ENCODE data around the gene PRRT3. TPM values are rescaled to one million over a fixed set of nuclear protein-coding genes. Genes with fewer than 3 reads are reported as not detected.

The PRRT3 gene
- total and polyA plus RNA-seq, 2 experiments from 2014 or later: 4.3 to 6.9 TPM

GRCh38 chr3:9942934-9943690, 9.1 kb downstream of the PRRT3 start (continued):
- no peak for TF ChIP-seq ZNF462 (CRISPR knock-in tag; IDR thresholded peaks at IDR 0.05)
- no peak for TF ChIP-seq REST (IDR thresholded peaks at IDR 0.05; ENCODE audit: unreplicated experiment)

DNA sequence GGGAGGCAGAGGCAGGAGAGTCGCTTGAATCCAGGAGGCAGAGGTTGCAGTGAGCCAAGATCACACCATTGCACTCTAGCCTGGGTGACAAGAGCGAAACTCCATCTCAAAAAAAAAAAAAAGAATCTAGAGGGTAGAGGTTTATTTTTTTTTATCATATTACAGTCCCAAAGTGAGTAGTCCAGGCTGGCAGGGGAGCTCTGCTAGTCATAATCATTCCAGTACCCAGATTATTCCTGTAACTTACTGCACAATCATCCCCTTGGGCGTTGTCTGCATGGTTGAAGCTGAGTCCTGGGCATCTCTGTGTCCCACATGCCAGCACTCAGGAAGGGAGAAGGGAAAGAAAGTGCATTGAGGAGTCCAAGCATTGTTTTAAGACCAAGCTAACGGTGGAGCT, 10.0 kb downstream of the PRRT3 start:
- Mint-ChIP-seq H3K4me1 (no peaks in the 10 kb centered on the region), H3K4me3 (no peak overlapping the region), H3K36me3 (ENCODE audit: low read depth) (peaks cover 16% of the 10 kb centered on the region; the same call in 2 of the 3 replicates), H3K9me3 (no peaks in the 10 kb centered on the region; the same call in 2 of the 3 replicates), H3K27ac (no peak overlapping the region), H3K27me3 (ENCODE audit: insufficient read depth, low read depth, poor library complexity) (peaks cover 17% of the 10 kb centered on the region)
- Histone ChIP-seq H3K9me2 (ENCODE audit: insufficient read depth) (no peaks in the 10 kb centered on the region), H3K4me2 (no peak overlapping the region), H4K20me1 (replicated peaks; ENCODE audit: insufficient read depth) (no peaks in the 10 kb centered on the region), H3K4me1 (ENCODE audit: insufficient read depth) (no peaks in the 10 kb centered on the region), H3K4me3 (no peak overlapping the region), H3K27ac (ENCODE audit: low read depth) (no peak overlapping the region), H3K79me2 (replicated peaks; ENCODE audit: insufficient read depth) (no peaks in the 10 kb centered on the region), H3K27me3 (ENCODE audit: insufficient read depth) (no peaks in the 10 kb centered on the region; the same call in 1 of the 2 replicates), H2AFZ (no peak overlapping the region), H3F3A (replicated peaks; ENCODE audit: low read depth) (no peaks in the 10 kb centered on the region; the same call in 1 of the 2 replicates), H3K36me3 (ENCODE audit: insufficient read depth) (no peaks in the 10 kb centered on the region)
- DNase-seq (ENCODE audit: low spot score) (no peak), ATAC-seq (no peak)
- no peak for TF ChIP-seq ZNF114 (CRISPR knock-in tag; IDR thresholded peaks at IDR 0.05)
- TF ChIP-seq EZH2 (IDR thresholded peaks at IDR 0.05; ENCODE audit: low read depth, unreplicated experiment): no peak
- TF ChIP-seq REST (IDR thresholded peaks at IDR 0.05; ENCODE audit: unreplicated experiment): no peak
- TF ChIP-seq, protein P1, sequence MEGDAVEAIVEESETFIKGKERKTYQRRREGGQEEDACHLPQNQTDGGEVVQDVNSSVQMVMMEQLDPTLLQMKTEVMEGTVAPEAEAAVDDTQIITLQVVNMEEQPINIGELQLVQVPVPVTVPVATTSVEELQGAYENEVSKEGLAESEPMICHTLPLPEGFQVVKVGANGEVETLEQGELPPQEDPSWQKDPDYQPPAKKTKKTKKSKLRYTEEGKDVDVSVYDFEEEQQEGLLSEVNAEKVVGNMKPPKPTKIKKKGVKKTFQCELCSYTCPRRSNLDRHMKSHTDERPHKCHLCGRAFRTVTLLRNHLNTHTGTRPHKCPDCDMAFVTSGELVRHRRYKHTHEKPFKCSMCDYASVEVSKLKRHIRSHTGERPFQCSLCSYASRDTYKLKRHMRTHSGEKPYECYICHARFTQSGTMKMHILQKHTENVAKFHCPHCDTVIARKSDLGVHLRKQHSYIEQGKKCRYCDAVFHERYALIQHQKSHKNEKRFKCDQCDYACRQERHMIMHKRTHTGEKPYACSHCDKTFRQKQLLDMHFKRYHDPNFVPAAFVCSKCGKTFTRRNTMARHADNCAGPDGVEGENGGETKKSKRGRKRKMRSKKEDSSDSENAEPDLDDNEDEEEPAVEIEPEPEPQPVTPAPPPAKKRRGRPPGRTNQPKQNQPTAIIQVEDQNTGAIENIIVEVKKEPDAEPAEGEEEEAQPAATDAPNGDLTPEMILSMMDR (conservative IDR thresholded peaks at IDR 0.05; ENCODE audit: low read depth in 2 of 2): no peak
- TF ChIP-seq STAT1 (IDR thresholded peaks at IDR 0.05; ENCODE audit: unreplicated experiment): no peak
- no peak for TF ChIP-seq CREB1 (CRISPR knock-in tag; IDR thresholded peaks at IDR 0.05; ENCODE audit: low read depth)
- no peak for TF ChIP-seq POLR2AphosphoS5 (IDR thresholded peaks at IDR 0.05; ENCODE audit: low read depth)
